ENCODE results near the gene MEGF11.

DNA sequence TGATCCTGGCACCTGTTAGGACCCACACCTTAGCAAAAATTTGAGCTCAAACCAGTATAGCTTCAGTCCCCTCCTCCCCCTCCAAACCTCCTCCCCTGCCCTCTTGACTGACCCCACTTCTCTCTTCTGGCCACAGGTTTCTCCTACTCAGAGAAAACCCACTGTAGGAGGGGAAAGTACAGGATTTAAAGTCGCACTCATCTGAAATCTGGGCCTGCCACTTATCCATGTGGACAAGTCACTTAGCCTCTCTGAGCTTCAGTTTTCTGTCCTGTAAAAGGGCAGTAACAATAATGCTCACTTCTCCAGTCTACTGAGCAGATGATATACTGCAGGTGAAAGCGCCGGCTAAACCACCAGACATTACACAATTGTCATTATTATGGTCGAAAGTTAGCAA is 142.7 kb downstream of the MEGF11 start:
- TF ChIP-seq CTCF (conservative IDR thresholded peaks at IDR 0.05 in 1 of 2, IDR thresholded peaks at IDR 0.05 in 1 of 2; ENCODE audit: low read depth in 1 of 2, low read length in 2 of 2) = no peak
- TF ChIP-seq EZH2 (IDR thresholded peaks at IDR 0.05; ENCODE audit: low read length, missing control alignments) = no peak
